Ishikawa (cell line): ENCODE data around the gene TBC1D5.

ENCODE experiments used
- CEBPB ChIP-seq: IDR thresholded peaks from 2 replicates; pipeline ENCODE4 v1.6.1; 2012
- CREB1 ChIP-seq: IDR thresholded peaks from 2 replicates; pipeline ENCODE4 v1.6.1; 2012; ENCODE audit warnings: low read depth
- EGR1 ChIP-seq: IDR thresholded peaks from 2 replicates; pipeline ENCODE4 v1.6.1; 2012
- EP300 ChIP-seq: IDR thresholded peaks from 2 replicates; pipeline ENCODE4 v1.6.1; 2012; ENCODE audit warnings: borderline replicate concordance
- FOXM1 ChIP-seq: IDR thresholded peaks from 2 replicates; pipeline ENCODE4 v1.6.1; 2012; ENCODE audit warnings: low read depth, borderline replicate concordance
- MAX ChIP-seq: IDR thresholded peaks from 2 replicates; pipeline ENCODE4 v1.6.1; 2012
- NFIC ChIP-seq: IDR thresholded peaks from 2 replicates; pipeline ENCODE4 v1.6.1; 2012
- RAD21 ChIP-seq: IDR thresholded peaks from 2 replicates; pipeline ENCODE4 v1.6.1; 2012; ENCODE audit warnings: low read depth
- REST ChIP-seq: IDR thresholded peaks from 2 replicates; pipeline ENCODE4 v1.6.1; 2012; ENCODE audit warnings: low read depth, mild to moderate bottlenecking
- TAF1 ChIP-seq: IDR thresholded peaks from 2 replicates; pipeline ENCODE4 v1.6.1; 2012; ENCODE audit warnings: low read depth, mild to moderate bottlenecking
- TCF12 ChIP-seq: IDR thresholded peaks from 2 replicates; pipeline ENCODE4 v1.6.1; 2012; ENCODE audit warnings: low read depth
- TEAD4 ChIP-seq: IDR thresholded peaks from 2 replicates; pipeline ENCODE4 v1.6.1; 2012
- USF1 ChIP-seq: IDR thresholded peaks from 2 replicates; pipeline ENCODE4 v1.6.1; 2012
- YY1 ChIP-seq: IDR thresholded peaks from 2 replicates; pipeline ENCODE4 v1.6.1; 2012; ENCODE audit warnings: low read depth
- ZBTB7A ChIP-seq: IDR thresholded peaks from 2 replicates; pipeline ENCODE4 v1.6.1; 2012; ENCODE audit warnings: low read depth

The TBC1D5 gene

GRCh38 chr3:17298038-17298437 lies 444.4 kb downstream of the TBC1D5 start:
- TF ChIP-seq CREB1 (no peak), FOXM1 (no peak), CEBPB (no peak), EP300 (no peak)

- TF ChIP-seq REST: no peak
- no peak for TF ChIP-seq EGR1
- TF ChIP-seq MAX: no peak
- TF ChIP-seq USF1: no peak
- TF ChIP-seq NFIC: no peak
- no peak for TF ChIP-seq FOXM1
- no peak for TF ChIP-seq EP300
- no peak for TF ChIP-seq CREB1
- TF ChIP-seq TEAD4: no peak
- no peak for TF ChIP-seq CEBPB
- TF ChIP-seq RAD21: no peak
- no peak for TF ChIP-seq TCF12
- no peak for TF ChIP-seq ZBTB7A
- no peak for TF ChIP-seq TAF1
- no peak for TF ChIP-seq YY1
These were observed 449.9 kb downstream of the TBC1D5 start for GRCh38 chr3:17292556-17292955.

GRCh38 chr3:17290894-17291293 lies 451.5 kb downstream of the TBC1D5 start:
- TF ChIP-seq TEAD4 (no peak), TAF1 (no peak), USF1 (no peak), YY1 (no peak), REST (no peak), CREB1 (no peak)

- TF ChIP-seq REST: no peak
- no peak for TF ChIP-seq CREB1
- TF ChIP-seq NFIC: no peak
- TF ChIP-seq CEBPB: no peak
- no peak for TF ChIP-seq USF1
- no peak for TF ChIP-seq MAX
- TF ChIP-seq RAD21: no peak
- no peak for TF ChIP-seq FOXM1
- no peak for TF ChIP-seq EP300
- TF ChIP-seq EGR1: no peak
- no peak for TF ChIP-seq TCF12
- TF ChIP-seq YY1: no peak
- no peak for TF ChIP-seq TAF1
These were observed 453.5 kb downstream of the TBC1D5 start for GRCh38 chr3:17288839-17289399.
